ENCODE data around the gene OSBPL3. TPM values are rescaled to one million over a fixed set of nuclear protein-coding genes. Genes with fewer than 3 reads are reported as not detected.
A peak's percentile ranks its signal among the peaks of the same experiment; 100 is the strongest.

The OSBPL3 gene
- total RNA-seq, 1 experiment from 2014 or later = 36.8 TPM

DNA sequence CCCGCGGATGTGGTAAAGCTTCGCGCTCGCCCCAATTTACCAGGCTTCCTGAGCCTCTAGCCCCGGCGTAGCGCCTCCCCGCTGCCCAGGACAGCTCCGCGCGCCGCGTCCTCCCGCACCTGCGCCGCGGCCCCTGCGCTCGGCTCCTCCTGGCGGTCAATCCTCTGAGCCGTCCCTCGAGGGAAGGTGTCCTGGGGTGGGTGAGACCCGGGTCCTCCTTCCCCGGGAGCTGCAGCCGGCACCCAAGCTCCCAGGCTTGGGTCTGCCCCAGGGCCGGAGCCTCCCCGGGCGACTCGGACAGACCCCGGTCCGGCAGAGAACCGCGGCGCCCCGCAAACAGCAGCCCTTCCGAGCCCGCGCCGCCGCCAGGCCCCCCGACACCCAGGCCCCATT, 512 bp downstream of the OSBPL3 start (continued):
- TF ChIP-seq EGR1 (IDR thresholded peaks at IDR 0.05; ENCODE audit: low read depth) = no peak
- TF ChIP-seq CBX3 (IDR thresholded peaks at IDR 0.05; ENCODE audit: low read depth) = peak; percentile 42; the same call in 1 of the 2 replicates
- TF ChIP-seq JUND (IDR thresholded peaks at IDR 0.05) = no peak

DNA sequence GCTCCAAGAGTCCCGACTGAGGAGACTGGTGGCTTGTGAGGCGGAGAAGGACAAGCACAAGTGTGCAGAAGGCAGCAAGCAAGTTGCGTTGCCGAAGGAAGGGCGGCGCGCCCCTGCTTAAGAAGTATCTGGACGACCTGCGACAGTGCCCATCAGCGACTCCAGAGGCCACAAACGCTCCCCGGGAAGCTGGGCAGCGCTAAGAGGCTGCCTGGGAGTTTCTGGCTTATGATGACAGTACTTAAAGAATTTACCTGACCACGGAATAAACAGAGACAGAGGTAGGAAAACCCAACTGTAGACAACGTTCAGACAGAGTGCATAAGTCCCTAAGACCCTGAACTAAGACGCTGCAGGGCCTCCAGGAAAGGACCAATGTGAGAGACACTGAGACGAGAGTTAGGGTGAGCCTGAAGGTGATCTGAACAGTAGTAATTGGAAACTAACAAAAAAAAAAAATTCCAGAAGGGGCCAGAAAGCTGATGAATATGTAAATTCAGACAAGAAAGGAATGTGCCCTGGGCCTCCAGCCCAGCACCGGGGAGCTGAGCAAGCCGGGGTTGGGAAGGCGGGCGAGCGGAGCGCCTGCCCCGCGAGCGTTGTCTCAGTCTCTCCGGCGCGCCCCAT, 1.0 kb downstream of the OSBPL3 start:
- H3K79me2 ChIP-seq (ENCODE audit: insufficient read depth, low read length) = peaks cover 59% of the 10 kb centered on the region
- ChIA-PET POLR2A (interaction anchor here (0.9 to 2.7 kb wide), 3 partner anchors 71 to 158 kb away, joined by 3 to 9 read pairs (median 4); no protein-coding TSS in a partner anchor), CTCF (interaction anchor here (0.9 to 1.7 kb wide), 6 partner anchors 9 to 167 kb away, joined by 3 to 11 read pairs (median 7); no protein-coding TSS in a partner anchor), RAD21 (ENCODE audit: low non-redundant PET in 1 of 2, low total read pairs in 2 of 2, uncharacterized antibody in 2 of 2, unreplicated experiment in 2 of 2) (interaction anchor here in 1 of 2 experiments (1.1 to 1.2 kb wide), 2 partner anchors 85 to 158 kb away, joined by 3 read pairs; no protein-coding TSS in a partner anchor)
- H2AFZ ChIP-seq (ENCODE audit: low read depth, low read length, poor library complexity, severe bottlenecking) = no peak overlapping the region
- peak overlapping the region; percentile 89 for H3K27ac ChIP-seq (ENCODE audit: low read depth, low read length)
- peaks cover 18 to 57% of the 10 kb centered on the region in 2 experiments for H3K4me1 ChIP-seq (ENCODE audit: control insufficient read depth in 1 of 2, insufficient read depth in 2 of 2, low read length in 2 of 2)
- ATAC-seq = no peak
- BruUV-seq (replicated peaks) = no TSS peak
- no peaks in the 10 kb centered on the region for H3K9me3 ChIP-seq (ENCODE audit: control insufficient read depth in 1 of 2, insufficient read depth in 1 of 2, low read depth in 1 of 2, low read length in 2 of 2)
- H3K9ac ChIP-seq (ENCODE audit: low read length) = peak overlapping the region; percentile 87
- no peaks in the 10 kb centered on the region for H3K9me2 ChIP-seq (ENCODE audit: insufficient read depth)
- H3K27me3 ChIP-seq (ENCODE audit: insufficient read depth, low read length) = no peaks in the 10 kb centered on the region
- intact Hi-C loops (cut with micrococcal nuclease) = no loop called here
- peak overlapping the region; percentile 92 for H3K4me2 ChIP-seq (ENCODE audit: low read length)
- H3K36me3 ChIP-seq (ENCODE audit: control insufficient read depth in 1 of 2, insufficient read depth in 2 of 2, low read length in 2 of 2) = no peaks in the 10 kb centered on the region
- no peak for TF ChIP-seq YY1 (IDR thresholded peaks at IDR 0.05; ENCODE audit: extremely low read depth, insufficient replicate concordance, low read depth, low read length)
- TF ChIP-seq EZH2 (IDR thresholded peaks at IDR 0.05) = no peak
- no peak for TF ChIP-seq ZFX (IDR thresholded peaks at IDR 0.05)
- TF ChIP-seq CBX3 (IDR thresholded peaks at IDR 0.05; ENCODE audit: low read depth) = no peak
- no peak for TF ChIP-seq POLR2AphosphoS5 (IDR thresholded peaks at IDR 0.05; ENCODE audit: low read depth, low read length)
- TF ChIP-seq ELF1 (IDR thresholded peaks at IDR 0.05; ENCODE audit: borderline replicate concordance, low read depth) = no peak
- TF ChIP-seq, protein P1, sequence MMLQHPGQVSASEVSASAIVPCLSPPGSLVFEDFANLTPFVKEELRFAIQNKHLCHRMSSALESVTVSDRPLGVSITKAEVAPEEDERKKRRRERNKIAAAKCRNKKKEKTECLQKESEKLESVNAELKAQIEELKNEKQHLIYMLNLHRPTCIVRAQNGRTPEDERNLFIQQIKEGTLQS (IDR thresholded peaks at IDR 0.05) = no peak
- no peak for TF ChIP-seq EZH2phosphoT487 (IDR thresholded peaks at IDR 0.05; ENCODE audit: borderline replicate concordance)
- TF ChIP-seq, protein P2, sequence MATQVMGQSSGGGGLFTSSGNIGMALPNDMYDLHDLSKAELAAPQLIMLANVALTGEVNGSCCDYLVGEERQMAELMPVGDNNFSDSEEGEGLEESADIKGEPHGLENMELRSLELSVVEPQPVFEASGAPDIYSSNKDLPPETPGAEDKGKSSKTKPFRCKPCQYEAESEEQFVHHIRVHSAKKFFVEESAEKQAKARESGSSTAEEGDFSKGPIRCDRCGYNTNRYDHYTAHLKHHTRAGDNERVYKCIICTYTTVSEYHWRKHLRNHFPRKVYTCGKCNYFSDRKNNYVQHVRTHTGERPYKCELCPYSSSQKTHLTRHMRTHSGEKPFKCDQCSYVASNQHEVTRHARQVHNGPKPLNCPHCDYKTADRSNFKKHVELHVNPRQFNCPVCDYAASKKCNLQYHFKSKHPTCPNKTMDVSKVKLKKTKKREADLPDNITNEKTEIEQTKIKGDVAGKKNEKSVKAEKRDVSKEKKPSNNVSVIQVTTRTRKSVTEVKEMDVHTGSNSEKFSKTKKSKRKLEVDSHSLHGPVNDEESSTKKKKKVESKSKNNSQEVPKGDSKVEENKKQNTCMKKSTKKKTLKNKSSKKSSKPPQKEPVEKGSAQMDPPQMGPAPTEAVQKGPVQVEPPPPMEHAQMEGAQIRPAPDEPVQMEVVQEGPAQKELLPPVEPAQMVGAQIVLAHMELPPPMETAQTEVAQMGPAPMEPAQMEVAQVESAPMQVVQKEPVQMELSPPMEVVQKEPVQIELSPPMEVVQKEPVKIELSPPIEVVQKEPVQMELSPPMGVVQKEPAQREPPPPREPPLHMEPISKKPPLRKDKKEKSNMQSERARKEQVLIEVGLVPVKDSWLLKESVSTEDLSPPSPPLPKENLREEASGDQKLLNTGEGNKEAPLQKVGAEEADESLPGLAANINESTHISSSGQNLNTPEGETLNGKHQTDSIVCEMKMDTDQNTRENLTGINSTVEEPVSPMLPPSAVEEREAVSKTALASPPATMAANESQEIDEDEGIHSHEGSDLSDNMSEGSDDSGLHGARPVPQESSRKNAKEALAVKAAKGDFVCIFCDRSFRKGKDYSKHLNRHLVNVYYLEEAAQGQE (IDR thresholded peaks at IDR 0.05; ENCODE audit: low read depth) = no peak
- TF ChIP-seq EGR1 (IDR thresholded peaks at IDR 0.05; ENCODE audit: low read depth) = no peak
- no peak for TF ChIP-seq SP1 (IDR thresholded peaks at IDR 0.05; ENCODE audit: low read depth)
- TF ChIP-seq, protein P3, sequence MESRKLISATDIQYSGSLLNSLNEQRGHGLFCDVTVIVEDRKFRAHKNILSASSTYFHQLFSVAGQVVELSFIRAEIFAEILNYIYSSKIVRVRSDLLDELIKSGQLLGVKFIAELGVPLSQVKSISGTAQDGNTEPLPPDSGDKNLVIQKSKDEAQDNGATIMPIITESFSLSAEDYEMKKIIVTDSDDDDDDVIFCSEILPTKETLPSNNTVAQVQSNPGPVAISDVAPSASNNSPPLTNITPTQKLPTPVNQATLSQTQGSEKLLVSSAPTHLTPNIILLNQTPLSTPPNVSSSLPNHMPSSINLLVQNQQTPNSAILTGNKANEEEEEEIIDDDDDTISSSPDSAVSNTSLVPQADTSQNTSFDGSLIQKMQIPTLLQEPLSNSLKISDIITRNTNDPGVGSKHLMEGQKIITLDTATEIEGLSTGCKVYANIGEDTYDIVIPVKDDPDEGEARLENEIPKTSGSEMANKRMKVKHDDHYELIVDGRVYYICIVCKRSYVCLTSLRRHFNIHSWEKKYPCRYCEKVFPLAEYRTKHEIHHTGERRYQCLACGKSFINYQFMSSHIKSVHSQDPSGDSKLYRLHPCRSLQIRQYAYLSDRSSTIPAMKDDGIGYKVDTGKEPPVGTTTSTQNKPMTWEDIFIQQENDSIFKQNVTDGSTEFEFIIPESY (IDR thresholded peaks at IDR 0.05; ENCODE audit: extremely low read depth, insufficient replicate concordance, low read length) = no peak
- no peak for TF ChIP-seq SRF (IDR thresholded peaks at IDR 0.05; ENCODE audit: low read depth)
- no peaks in the 10 kb centered on the region; the same call in 1 of the 2 replicates for H4K20me1 ChIP-seq (ENCODE audit: insufficient read depth)
- DNase-seq (ENCODE audit: low read depth, low spot score) = no peak
- H3K4me3 ChIP-seq (replicated peaks in 1 of 2; ENCODE audit: low read depth in 1 of 2, low read length in 2 of 2) = peak overlapping the region; percentile 55 to 66

Measured in HCT116 (cell line).